HG02798 (cell line): Measurements from ENCODE around the gene PPA1.
"Not testable (repeated sequence)": the region's sequence is repeated elsewhere in the genome, so short reads cannot be mapped to it uniquely, and the experiment has no call there.

Experiments
- ATAC-seq: cut with Tn5 transposase; IDR thresholded peaks from one replicate; pipeline ENCODE4 v1.9.1; 2021; ENCODE audit warnings: mild to moderate bottlenecking; ENCODE audit not compliant: unreplicated experiment, poor library complexity

PPA1 gene

GRCh38 chr10:70222340-70222794 lies 10.9 kb downstream of the PPA1 start:
- no peak for ATAC-seq

DNA sequence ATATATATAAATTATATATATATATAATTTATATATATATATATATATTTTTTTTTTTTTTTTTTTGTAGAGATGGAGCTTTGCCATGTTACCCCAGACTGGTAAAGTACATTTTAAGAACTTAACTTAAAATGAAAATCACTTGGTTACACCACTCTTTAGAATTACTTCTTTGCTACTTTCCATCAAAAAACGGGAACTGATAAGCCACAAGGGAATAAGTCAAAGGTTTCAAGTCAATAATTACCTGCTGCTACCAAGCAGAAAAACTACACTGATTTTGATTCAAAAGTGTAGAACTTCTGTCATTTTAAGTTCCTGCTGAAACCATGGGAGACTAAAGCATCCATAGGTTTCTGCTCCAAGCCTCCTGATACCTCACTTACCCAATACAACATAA lies 12.2 kb downstream of the PPA1 start:
- no peak for ATAC-seq

- no peak for ATAC-seq
Observed at GRCh38 chr10:70212879-70213278, 20.4 kb downstream of the PPA1 start.

GRCh38 chr10:70212277-70212676 lies 21.0 kb downstream of the PPA1 start:
- no peak for ATAC-seq

GRCh38 chr10:70206762-70207161 lies 26.5 kb downstream of the PPA1 start:
- ATAC-seq: no peak

GRCh38 chr10:70201105-70201504 lies 32.1 kb downstream of the PPA1 start:
- ATAC-seq: no peak

GRCh38 chr10:70198696-70199466 lies 34.3 kb downstream of the PPA1 start:
- no peak for ATAC-seq

- ATAC-seq: no peak
Observed at GRCh38 chr10:70197235-70197945, 35.8 kb downstream of the PPA1 start.

GRCh38 chr10:70193391-70193844 lies 39.8 kb downstream of the PPA1 start:
- ATAC-seq: no peak

GRCh38 chr10:70192326-70192968 lies 40.8 kb downstream of the PPA1 start:
- ATAC-seq: no peak

GRCh38 chr10:70191972-70192305 lies 41.3 kb downstream of the PPA1 start:
- ATAC-seq: no peak

DNA sequence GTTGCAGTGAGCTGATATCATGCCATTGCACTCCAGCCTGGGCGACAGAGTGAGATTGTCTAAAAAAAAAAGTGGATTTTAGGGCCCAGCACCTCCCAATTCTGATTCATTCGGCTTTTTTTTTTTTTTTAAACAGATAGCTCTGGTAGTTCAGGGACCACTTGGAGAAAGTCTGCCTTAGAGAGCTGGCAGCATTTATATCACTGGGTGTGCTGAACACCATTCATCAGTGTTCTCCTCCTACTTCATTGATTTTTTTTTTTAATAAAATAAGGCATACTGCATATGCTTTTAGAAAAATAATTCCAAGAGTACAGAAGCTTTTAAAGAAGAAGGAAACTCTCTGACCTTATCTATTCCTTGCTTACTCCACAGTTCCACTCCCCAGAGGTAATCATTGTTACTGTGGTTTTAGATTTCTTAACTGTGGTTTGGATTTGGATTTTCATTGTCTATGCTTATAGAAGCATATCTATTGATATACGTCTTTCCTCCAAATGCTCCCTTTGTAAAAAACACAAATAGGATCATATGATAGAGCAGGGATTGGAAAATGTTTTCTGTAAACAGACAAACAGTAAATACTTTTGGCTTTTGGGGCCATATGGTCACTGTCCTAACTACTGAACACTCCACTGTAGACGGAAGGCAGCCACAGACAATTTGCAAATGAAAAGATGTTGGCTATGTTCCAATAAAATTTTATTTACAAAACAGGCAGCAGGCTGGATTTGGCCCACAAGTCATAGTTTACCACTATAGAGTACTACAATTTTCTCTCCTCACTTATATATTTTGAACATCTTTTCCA lies 41.9 kb downstream of the PPA1 start:
- no peak for ATAC-seq

GRCh38 chr10:70190581-70190980 lies 42.6 kb downstream of the PPA1 start:
- no peak for ATAC-seq

GRCh38 chr10:70190102-70190501 lies 43.1 kb downstream of the PPA1 start:
- ATAC-seq: no peak

DNA sequence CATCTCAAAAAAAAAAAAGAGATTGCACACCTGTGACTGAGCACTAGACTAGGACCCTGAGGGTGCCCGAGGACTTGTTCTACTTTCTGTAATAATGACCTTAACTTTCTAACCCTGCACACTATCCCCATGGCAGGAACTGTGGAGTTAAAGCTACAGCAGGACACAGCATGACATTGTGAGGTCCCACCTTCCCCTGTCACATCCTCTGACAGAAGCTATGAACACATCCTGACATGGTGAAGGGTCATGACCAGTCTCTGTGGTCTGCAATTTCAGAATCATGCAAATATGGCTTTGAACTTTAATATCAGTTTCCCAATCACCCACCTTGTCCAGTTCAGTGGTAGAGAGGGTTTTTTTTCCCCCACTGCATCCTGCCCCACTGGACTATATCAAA lies 44.5 kb downstream of the PPA1 start:
- no peak for ATAC-seq

DNA sequence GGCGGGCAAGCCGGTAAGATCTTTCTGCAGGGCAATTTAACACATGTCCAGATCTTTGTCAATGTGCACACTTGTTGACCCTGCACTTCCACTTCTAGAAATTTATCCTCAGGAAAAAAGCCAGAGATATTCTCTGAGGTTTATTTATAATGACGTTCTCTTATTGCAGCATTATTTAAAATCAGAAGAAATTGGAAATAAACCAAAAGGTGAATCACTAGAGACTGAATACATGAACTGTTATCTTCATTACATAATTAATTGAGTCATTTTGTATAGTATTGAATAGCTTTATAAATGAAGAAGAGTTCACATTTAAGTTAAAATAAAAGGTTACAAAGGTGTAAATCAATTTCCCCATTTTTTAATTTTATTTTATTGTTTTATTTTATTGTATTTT lies 46.7 kb downstream of the PPA1 start:
- no peak for ATAC-seq

GRCh38 chr10:70186090-70186489 lies 47.1 kb downstream of the PPA1 start:
- no peak for ATAC-seq

GRCh38 chr10:70183304-70183703 lies 49.9 kb downstream of the PPA1 start:
- ATAC-seq: no peak

- ATAC-seq: not testable (repeated sequence)
Observed at GRCh38 chr10:70179209-70179608, 54.0 kb downstream of the PPA1 start.

DNA sequence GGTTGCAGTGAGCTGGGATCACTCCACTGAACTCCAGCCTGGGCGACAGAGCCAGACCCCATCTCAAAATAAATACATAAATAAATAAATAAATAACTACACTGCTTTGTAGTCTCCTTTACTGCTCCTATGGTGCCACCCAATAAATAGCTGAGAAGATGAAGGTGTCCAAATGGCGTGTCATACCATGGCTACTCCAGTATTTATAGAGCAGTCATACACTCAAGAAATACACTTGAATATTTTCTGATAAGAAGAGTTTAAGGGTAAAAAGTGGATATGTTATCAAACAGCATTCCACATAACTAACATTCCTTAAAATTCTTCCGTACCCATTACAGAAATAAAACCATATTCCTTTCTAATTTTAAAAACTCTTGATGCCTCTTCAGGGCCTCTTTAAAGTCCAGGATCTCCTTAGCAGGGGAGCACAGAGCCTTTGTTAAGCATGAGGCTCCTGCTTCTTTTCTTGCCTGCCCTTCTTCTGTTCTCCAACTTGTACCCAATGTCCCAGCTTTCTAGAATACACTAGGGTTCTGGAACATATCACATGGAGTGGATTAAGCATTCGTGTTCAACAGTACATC lies 55.0 kb downstream of the PPA1 start:
- ATAC-seq: no peak
